Measurements from ENCODE around the gene PARD3.

The PARD3 gene

GRCh38 chr10:34252111-34252510 is 563.0 kb downstream of the PARD3 start:
- TF ChIP-seq CTCF (IDR thresholded peaks at IDR 0.05) = no peak
- no peak overlapping the region for H3K4me3 ChIP-seq (ENCODE audit: low read depth, low read length)
- no peak overlapping the region for H3K27ac ChIP-seq
- H3K9me3 ChIP-seq (ENCODE audit: control insufficient read depth, low read length) = no peaks in the 10 kb centered on the region
- H3K4me1 ChIP-seq = no peaks in the 10 kb centered on the region
- H3K9ac ChIP-seq = no peak overlapping the region
- H3K27me3 ChIP-seq (ENCODE audit: control insufficient read depth, insufficient read depth, low read length) = no peaks in the 10 kb centered on the region
- no peak overlapping the region for H3K4me2 ChIP-seq (ENCODE audit: low read length)
- H3K79me2 ChIP-seq = no peaks in the 10 kb centered on the region
- no peak overlapping the region for H2AFZ ChIP-seq
- no peaks in the 10 kb centered on the region for H3K36me3 ChIP-seq (ENCODE audit: control insufficient read depth, insufficient read depth, low read length)

GRCh38 chr10:34251177-34251576 is 563.9 kb downstream of the PARD3 start:
- Histone ChIP-seq H3K27ac (no peak overlapping the region), H3K79me2 (no peaks in the 10 kb centered on the region), H2AFZ (no peak overlapping the region), H3K9me3 (ENCODE audit: control insufficient read depth, low read length) (no peaks in the 10 kb centered on the region), H3K27me3 (ENCODE audit: control insufficient read depth, insufficient read depth, low read length) (no peaks in the 10 kb centered on the region), H3K9ac (no peak overlapping the region), H3K4me2 (ENCODE audit: low read length) (no peak overlapping the region), H3K4me1 (no peaks in the 10 kb centered on the region), H3K4me3 (ENCODE audit: low read depth, low read length) (no peak overlapping the region), H3K36me3 (ENCODE audit: control insufficient read depth, insufficient read depth, low read length) (no peaks in the 10 kb centered on the region)
- no peak for TF ChIP-seq CTCF (IDR thresholded peaks at IDR 0.05)

GRCh38 chr10:34250722-34251121 is 564.4 kb downstream of the PARD3 start:
- H3K36me3 ChIP-seq (ENCODE audit: control insufficient read depth, insufficient read depth, low read length) = no peaks in the 10 kb centered on the region
- H2AFZ ChIP-seq = no peak overlapping the region
- H3K4me3 ChIP-seq (ENCODE audit: low read depth, low read length) = no peak overlapping the region
- no peaks in the 10 kb centered on the region for H3K9me3 ChIP-seq (ENCODE audit: control insufficient read depth, low read length)
- H3K27me3 ChIP-seq (ENCODE audit: control insufficient read depth, insufficient read depth, low read length) = no peaks in the 10 kb centered on the region
- TF ChIP-seq CTCF (IDR thresholded peaks at IDR 0.05) = no peak
- H3K4me2 ChIP-seq (ENCODE audit: low read length) = no peak overlapping the region
- H3K79me2 ChIP-seq = no peaks in the 10 kb centered on the region
- no peak overlapping the region for H3K27ac ChIP-seq
- H3K9ac ChIP-seq = no peak overlapping the region
- no peaks in the 10 kb centered on the region for H3K4me1 ChIP-seq

- Histone ChIP-seq H3K27ac (no peak overlapping the region), H3K27me3 (ENCODE audit: control insufficient read depth, insufficient read depth, low read length) (no peaks in the 10 kb centered on the region), H3K79me2 (no peaks in the 10 kb centered on the region), H3K9me3 (ENCODE audit: control insufficient read depth, low read length) (no peaks in the 10 kb centered on the region), H3K4me1 (no peaks in the 10 kb centered on the region), H3K9ac (no peak overlapping the region), H2AFZ (no peak overlapping the region), H3K4me2 (ENCODE audit: low read length) (no peak overlapping the region), H3K4me3 (ENCODE audit: low read depth, low read length) (no peak overlapping the region), H3K36me3 (ENCODE audit: control insufficient read depth, insufficient read depth, low read length) (no peaks in the 10 kb centered on the region)
- peak; percentile 6 for TF ChIP-seq CTCF (IDR thresholded peaks at IDR 0.05)
Measured at GRCh38 chr10:34249634-34250033, 565.5 kb downstream of the PARD3 start.

- Histone ChIP-seq H3K9ac (no peak overlapping the region), H3K4me3 (ENCODE audit: low read depth, low read length) (no peak overlapping the region), H2AFZ (no peak overlapping the region), H3K4me2 (ENCODE audit: low read length) (no peak overlapping the region), H3K27ac (no peak overlapping the region), H3K9me3 (ENCODE audit: control insufficient read depth, low read length) (no peaks in the 10 kb centered on the region), H3K27me3 (ENCODE audit: control insufficient read depth, insufficient read depth, low read length) (no peaks in the 10 kb centered on the region), H3K4me1 (no peaks in the 10 kb centered on the region), H3K79me2 (no peaks in the 10 kb centered on the region), H3K36me3 (ENCODE audit: control insufficient read depth, insufficient read depth, low read length) (no peaks in the 10 kb centered on the region)
- TF ChIP-seq CTCF (IDR thresholded peaks at IDR 0.05) = no peak
Measured at GRCh38 chr10:34247560-34247959, 567.5 kb downstream of the PARD3 start.

Data from parathyroid adenoma (tissue), 2 donors.